Mesendoderm (in vitro differentiated cells): ENCODE data around the gene BABAM2. TPM values are rescaled to one million over a fixed set of nuclear protein-coding genes. Genes with fewer than 3 reads are reported as not detected.

ENCODE experiments used
- DNase-seq: peaks from one replicate; pipeline ENCODE4 v3.0.0; 2013
- H2AK5ac ChIP-seq: 2 replicates; pipeline ENCODE4 v1.6.1; 2013; ENCODE audit warnings: low read length, inconsistent platforms
- H2BK120ac ChIP-seq: 2 replicates; pipeline ENCODE4 v1.6.1; 2013; ENCODE audit warnings: low read depth, mild to moderate bottlenecking, low read length, moderate library complexity, mixed read lengths
- H2BK15ac ChIP-seq: replicated peaks from 2 replicates; pipeline ENCODE4 v1.6.1; 2013; ENCODE audit warnings: low read depth, mild to moderate bottlenecking, moderate library complexity
- H2BK5ac ChIP-seq: 2 replicates; pipeline ENCODE4 v1.6.1; 2013; ENCODE audit warnings: low read length, inconsistent platforms
- H3K18ac ChIP-seq: 2 replicates; pipeline ENCODE4 v1.6.1; 2013; ENCODE audit warnings: mild to moderate bottlenecking, low read length, mixed read lengths
- H3K23ac ChIP-seq: one replicate; pipeline ENCODE4 v1.6.1; 2013; ENCODE audit warnings: low read length
- H3K27ac ChIP-seq: 2 replicates; pipeline ENCODE4 v1.5.1; 2013; ENCODE audit warnings: low read depth, mild to moderate bottlenecking, inconsistent platforms, low read length, moderate library complexity
- H3K27me3 ChIP-seq: 2 replicates; pipeline ENCODE4 v1.6.1; 2013; ENCODE audit warnings: low read length, control low read depth, mild to moderate bottlenecking, inconsistent platforms; ENCODE audit not compliant: insufficient read depth, poor library complexity
- H3K36me3 ChIP-seq: 2 replicates; pipeline ENCODE4 v1.6.1; 2013; ENCODE audit warnings: low read length, inconsistent platforms; ENCODE audit not compliant: control insufficient read depth, insufficient read depth
- H3K4ac ChIP-seq: one replicate; pipeline ENCODE4 v1.6.1; 2013; ENCODE audit warnings: low read depth, mild to moderate bottlenecking, low read length, moderate library complexity
- H3K4me1 ChIP-seq: 2 replicates; pipeline ENCODE4 v1.6.1; 2013; ENCODE audit warnings: low read depth, low read length, inconsistent platforms; ENCODE audit not compliant: control insufficient read depth
- H3K4me2 ChIP-seq: 2 replicates; pipeline ENCODE4 v1.6.1; 2013; ENCODE audit warnings: low read length
- H3K4me3 ChIP-seq: 2 replicates; pipeline ENCODE4 v1.5.1; 2013; ENCODE audit warnings: mild to moderate bottlenecking, low read length
- H3K56ac ChIP-seq: one replicate; pipeline ENCODE4 v1.6.1; 2013; ENCODE audit warnings: low read length
- H3K79me1 ChIP-seq: 2 replicates; pipeline ENCODE4 v1.6.1; 2013; ENCODE audit warnings: low read length, inconsistent platforms
- H3K79me2 ChIP-seq: 2 replicates; pipeline ENCODE4 v1.6.1; 2013; ENCODE audit warnings: mild to moderate bottlenecking, low read length; ENCODE audit not compliant: control insufficient read depth, insufficient read depth
- H3K9ac ChIP-seq: 2 replicates; pipeline ENCODE4 v1.6.1; 2013; ENCODE audit warnings: low read length, inconsistent platforms
- H4K5ac ChIP-seq: one replicate; pipeline ENCODE4 v1.6.1; 2013; ENCODE audit warnings: low read length
- H4K8ac ChIP-seq: one replicate; pipeline ENCODE4 v1.6.1; 2013; ENCODE audit warnings: low read depth, mild to moderate bottlenecking, control low read depth, low read length, moderate library complexity
- WGBS: extraction: QIAGEN DNeasy Blood & Tissue Kit; methylation state at CpG from one replicate; pipeline ENCODE4 v1.1.7; 2013; ENCODE audit warnings: low lambda C conversion rate, missing lambda C conversion rate; ENCODE audit not compliant: insufficient coverage; ENCODE audit errors: extremely low coverage; 5-methylcytosine and 5-hydroxymethylcytosine counted together
- small RNA-seq: library from polyadenylated mRNA; stranded (forward); fragments of <200 nt; extraction: miRNeasy Mini kit (QIAGEN cat#:217004); gene quantifications from one replicate; pipeline ENCODE3, GENCODE V24; 2013; ENCODE audit not compliant: insufficient read depth

BABAM2 gene

DNA sequence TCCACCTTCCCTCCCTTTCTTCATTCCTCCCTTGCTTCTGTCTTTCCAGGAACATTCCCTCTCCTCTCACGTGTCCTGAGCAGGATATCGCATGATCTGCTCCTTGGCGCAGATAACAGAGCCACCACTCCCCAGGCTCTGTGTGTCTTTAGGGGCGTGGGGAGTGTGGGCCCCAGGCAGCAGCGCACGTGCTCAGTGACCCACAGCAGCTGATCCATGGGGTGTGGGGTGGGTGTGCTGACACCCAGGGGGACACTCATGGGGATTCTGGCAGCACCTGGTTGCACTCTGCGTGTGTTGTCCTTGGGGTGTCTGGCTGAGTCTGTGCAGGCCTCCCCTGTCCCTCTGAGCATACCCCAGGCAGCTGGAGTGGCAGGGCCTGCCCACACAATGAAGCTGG lies 492.2 kb downstream of the BABAM2 start:
- Histone ChIP-seq H2BK15ac (no peak overlapping the region), H3K23ac (no peak overlapping the region), H3K56ac (no peak overlapping the region), H3K4me2 (no peak overlapping the region), H3K79me1 (no peaks in the 10 kb centered on the region), H3K27me3 (no peaks in the 10 kb centered on the region), H3K4ac (no peak overlapping the region), H3K4me3 (no peak overlapping the region), H3K9ac (no peak overlapping the region), H3K18ac (no peak overlapping the region), H2BK120ac (no peak overlapping the region), H4K8ac (no peak overlapping the region), H3K27ac (no peak overlapping the region), H3K36me3 (no peaks in the 10 kb centered on the region), H3K79me2 (no peaks in the 10 kb centered on the region), H4K5ac (no peak overlapping the region), H2AK5ac (no peak overlapping the region), H3K4me1 (no peaks in the 10 kb centered on the region), H2BK5ac (no peak overlapping the region)
- no peak for DNase-seq
- no CpG with 5 or more reads among the region's 7 CpGs for WGBS

DNA sequence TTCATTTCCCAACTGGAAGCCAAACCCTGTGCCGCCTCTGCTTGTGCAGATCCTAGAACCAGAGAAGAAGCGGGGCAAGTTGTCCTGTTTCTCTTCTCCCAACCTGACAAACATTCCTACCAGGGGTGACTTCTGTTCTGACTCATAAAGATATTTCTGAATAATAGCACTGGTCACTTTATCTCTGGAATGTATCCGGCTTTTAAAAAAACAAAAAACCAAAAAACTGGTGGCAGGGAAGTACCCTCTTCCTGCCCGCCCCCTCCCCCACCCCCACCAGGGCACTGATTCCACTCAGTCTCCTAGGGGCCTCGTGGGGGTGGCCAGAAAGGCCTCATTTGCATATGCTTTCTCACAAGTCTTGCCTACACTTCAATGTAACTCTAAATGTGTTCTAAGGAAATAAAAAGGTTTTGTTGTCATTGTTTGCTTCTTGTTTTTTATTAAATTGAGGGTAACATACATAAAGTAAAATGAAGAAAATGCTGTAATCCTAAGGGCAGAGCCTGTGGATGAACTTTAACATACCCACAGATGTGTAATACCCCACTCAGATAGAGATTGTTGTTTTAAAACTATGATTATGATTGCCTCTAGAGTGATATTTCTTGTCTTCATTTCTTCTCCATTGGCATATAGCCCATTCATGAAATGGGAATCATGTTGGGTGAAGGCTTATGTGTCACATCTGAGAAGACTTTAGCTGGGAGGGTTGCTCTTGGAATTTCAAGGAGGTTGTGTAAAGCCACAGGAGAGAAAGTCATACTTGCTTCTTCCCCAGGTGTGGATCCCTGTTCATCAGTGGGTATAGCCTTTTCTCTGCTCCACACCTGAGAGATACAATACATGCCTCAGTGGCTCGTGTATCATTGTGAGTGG lies 496.8 kb downstream of the BABAM2 start:
- H4K8ac ChIP-seq, result no peak overlapping the region
- DNase-seq, result no peak
- H3K79me2 ChIP-seq, result no peaks in the 10 kb centered on the region
- H3K4ac ChIP-seq, result no peak overlapping the region
- WGBS, result no CpG with 5 or more reads among the region's 6 CpGs
- no peak overlapping the region for H4K5ac ChIP-seq
- no peaks in the 10 kb centered on the region for H3K79me1 ChIP-seq
- H2BK15ac ChIP-seq, result no peak overlapping the region
- H3K4me2 ChIP-seq, result no peak overlapping the region
- H2BK5ac ChIP-seq, result no peak overlapping the region
- no peak overlapping the region for H2AK5ac ChIP-seq
- no peak overlapping the region for H3K4me3 ChIP-seq
- no peak overlapping the region for H3K27ac ChIP-seq
- H3K27me3 ChIP-seq, result no peaks in the 10 kb centered on the region
- no peak overlapping the region for H3K56ac ChIP-seq
- no peaks in the 10 kb centered on the region for H3K36me3 ChIP-seq
- no peak overlapping the region for H3K9ac ChIP-seq
- H3K4me1 ChIP-seq, result peaks cover 4% of the 10 kb centered on the region
- no peak overlapping the region for H2BK120ac ChIP-seq
- no peak overlapping the region for H3K23ac ChIP-seq
- no peak overlapping the region for H3K18ac ChIP-seq

Small RNAs within 50 kb of the gene (small RNA-seq; reads per million reads assigned to genes)
- gene MIR4263 (not detected), gene RF02271 (not detected)
